ENCODE results near the gene SKI. TPM values are rescaled to one million over a fixed set of nuclear protein-coding genes. Genes with fewer than 3 reads are reported as not detected.

SKI gene
- total and polyA plus RNA-seq, 2 of the 8 experiments (the other 6 are each of a cell fraction or from before 2014, with no cell fraction given) = 8.3 to 87.6 TPM

DNA sequence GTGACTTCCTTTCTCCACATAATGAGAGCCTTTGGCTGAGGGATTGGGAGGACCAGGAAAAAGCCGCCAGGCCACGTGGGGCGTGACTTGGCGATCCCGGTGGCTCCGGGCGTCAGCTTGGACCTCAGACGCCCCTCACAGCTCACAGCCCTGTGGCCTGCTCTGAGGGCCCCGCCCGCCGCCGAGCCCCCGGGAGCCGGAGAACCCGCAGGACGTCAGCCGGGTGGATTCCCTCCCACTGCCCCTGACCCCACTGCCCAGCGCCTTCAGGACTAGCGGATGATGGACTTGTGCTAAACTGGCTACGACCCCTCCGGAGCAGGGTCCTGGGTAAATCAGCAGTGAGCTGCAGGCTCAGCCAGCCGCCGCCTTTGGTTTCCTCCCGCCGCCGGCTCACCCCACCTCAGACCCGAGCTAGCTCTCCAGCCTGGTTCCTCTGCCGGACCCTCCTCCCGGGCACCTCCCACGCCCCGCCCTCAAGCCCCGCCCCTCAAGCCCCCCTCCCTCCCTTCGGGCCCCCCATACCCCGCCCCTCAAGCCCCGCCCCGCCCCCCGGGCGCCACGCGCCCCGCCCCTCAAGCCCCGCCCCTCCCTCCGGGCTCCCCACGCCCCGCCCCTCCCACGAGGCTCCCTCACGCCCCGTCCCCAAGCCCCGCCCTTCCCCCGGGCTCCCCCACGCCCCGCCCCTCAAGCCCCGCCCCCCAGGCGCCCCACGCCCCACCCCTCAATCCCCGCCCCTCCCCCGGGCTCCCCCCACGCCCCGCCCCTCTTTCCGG is 23.5 kb upstream of the SKI start (continued):
- peak; percentile 27 for TF ChIP-seq TAF7 (optimal IDR thresholded peaks at IDR 0.05; ENCODE audit: borderline replicate concordance, low read depth, low read length)

Measured in H1 (cell line).